RKO (cell line): ENCODE data around the gene TMEM178B.
A peak's percentile ranks its signal among the peaks of the same experiment; 100 is the strongest.
"Not testable (repeated sequence)": the region's sequence is repeated elsewhere in the genome, so short reads cannot be mapped to it uniquely, and the experiment has no call there.

ENCODE experiments used
- DNase-seq: peaks from one replicate; pipeline ENCODE4 v3.0.0-alpha.2; 2016; ENCODE audit warnings: low spot score

Gene TMEM178B

DNA sequence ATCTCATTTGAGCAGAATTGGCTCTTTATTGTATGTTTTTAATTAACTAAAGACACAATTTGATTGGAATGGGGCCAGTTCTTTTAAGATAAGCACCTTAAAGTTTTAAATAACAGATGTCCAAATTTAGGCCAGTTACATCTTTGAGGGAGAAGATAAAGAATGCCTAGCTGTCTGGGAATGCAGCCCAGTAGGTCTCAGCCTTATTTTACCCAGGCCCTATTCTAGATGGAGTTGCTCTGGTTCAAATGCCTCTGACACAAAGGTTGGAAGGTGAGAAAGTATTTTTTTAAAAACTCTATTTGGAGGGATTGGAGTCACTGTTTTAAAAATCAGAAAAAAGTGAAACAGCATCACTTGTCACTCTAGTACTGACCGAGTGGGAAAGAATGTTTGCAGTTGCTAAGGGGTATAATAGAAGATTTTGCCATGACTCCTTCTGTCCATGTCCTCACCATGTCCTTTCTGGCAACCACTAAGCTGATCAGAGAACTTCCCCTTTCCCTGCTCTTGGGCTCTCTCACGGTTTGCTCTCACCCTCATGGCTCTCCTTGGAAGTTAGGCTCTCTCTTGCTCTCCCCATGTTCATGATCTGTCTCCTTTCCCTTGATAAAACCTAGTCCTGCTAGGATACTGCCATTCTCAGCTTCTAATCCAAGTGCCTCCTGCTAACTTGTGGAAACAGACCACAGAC is 239.1 kb downstream of the TMEM178B start:
- no peak for DNase-seq

- DNase-seq = no peak
Observed at GRCh38 chr7:141313896-141314295, 240.0 kb downstream of the TMEM178B start.

DNA sequence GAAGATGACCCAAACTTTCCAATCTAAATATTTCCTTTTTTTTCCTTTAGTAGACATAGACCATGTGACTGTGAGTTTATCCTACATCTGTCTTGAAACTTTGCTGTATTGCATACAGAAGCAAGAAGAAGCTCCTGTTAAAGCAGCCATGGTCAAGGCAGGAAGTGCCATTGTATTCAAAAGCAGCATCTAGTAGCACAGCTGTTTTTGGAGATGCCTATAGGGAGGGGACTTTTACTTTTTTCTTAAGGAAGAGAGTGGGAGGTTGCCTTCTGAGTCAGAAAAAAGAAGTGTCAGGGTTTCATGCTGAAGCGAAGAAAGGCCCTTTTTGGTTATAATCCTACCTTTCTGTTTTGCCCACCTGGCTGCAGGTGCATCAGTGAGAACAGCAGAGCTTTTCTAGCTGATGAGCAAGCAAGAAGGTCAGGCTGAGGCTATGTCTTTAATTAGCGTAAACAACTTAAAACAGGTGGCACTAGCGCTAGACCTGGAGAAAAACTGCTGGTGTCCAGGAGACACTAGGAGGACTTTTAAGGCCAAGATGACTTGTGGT is 243.2 kb downstream of the TMEM178B start:
- DNase-seq = no peak

GRCh38 chr7:141320287-141320686 is 246.4 kb downstream of the TMEM178B start:
- DNase-seq = peak; percentile 35

- DNase-seq = no peak
Observed at GRCh38 chr7:141322383-141322782, 248.5 kb downstream of the TMEM178B start.

DNA sequence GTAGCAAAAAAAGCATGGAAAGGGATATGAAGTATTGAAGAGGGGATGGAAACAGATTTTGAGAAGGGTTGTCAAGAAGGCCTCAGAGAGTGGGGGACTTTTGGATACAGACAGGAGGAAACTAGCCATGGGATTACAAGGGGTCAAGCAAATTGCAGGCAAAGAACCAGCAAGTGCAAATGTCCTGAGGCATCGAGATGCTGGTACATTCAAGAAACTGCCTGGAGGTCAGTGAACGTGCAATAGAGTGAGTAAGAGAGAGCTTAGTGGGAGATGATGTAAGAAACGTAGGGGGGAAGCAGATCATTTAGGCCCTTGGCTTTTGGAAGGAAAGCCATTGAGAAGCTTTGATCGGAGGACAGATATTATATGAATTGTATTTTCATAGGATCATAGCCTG is 250.0 kb downstream of the TMEM178B start:
- no peak for DNase-seq

GRCh38 chr7:141324870-141325269 is 251.0 kb downstream of the TMEM178B start:
- no peak for DNase-seq

- DNase-seq = no peak
Observed at GRCh38 chr7:141325275-141325674, 251.4 kb downstream of the TMEM178B start.

DNA sequence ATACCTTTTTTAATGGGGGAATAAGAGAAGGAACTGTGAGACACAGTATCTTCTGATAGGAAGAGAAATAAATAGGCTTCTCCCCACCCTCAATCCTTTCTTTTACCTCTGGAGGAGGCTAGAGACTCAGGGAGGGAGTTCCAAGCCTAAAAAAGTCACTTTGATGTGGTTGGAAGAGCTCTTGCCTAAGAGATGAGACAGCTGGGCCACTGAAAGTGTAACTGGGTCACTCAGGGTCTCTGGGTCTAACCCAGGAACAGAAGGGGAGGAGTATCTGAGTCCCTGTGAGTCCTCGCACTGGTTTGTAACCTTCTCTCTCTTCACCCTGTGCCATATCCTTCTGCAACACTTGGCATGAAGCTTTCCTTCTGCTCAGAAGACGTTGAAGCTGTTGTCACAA is 254.4 kb downstream of the TMEM178B start:
- no peak for DNase-seq

- not testable (repeated sequence) for DNase-seq
Observed at GRCh38 chr7:141330285-141330684, 256.4 kb downstream of the TMEM178B start.

- peak; percentile 57 for DNase-seq
Observed at GRCh38 chr7:141333459-141333858, 259.6 kb downstream of the TMEM178B start.

- no peak for DNase-seq
Observed at GRCh38 chr7:141335164-141335563, 261.3 kb downstream of the TMEM178B start.

- peak; percentile 26 for DNase-seq
Observed at GRCh38 chr7:141339603-141340002, 265.7 kb downstream of the TMEM178B start.

DNA sequence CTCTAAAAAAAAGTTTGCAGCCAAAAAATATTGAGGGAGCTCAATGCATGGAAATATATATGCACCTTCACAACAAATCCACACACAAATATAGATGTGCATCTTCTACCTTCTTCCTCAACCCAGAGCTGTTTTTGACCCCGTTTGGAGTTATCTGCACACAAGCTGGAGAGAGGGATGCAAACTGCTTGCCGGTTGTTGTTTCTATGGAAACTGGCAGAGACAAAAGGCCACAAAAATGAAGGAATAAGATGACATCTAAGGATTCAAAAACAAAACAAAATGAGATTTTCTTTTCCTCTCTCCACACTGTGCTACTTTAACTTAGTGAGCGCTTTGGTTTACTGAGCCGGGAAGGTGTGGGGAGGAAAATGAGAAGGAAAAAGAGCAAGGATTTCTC is 267.1 kb downstream of the TMEM178B start:
- no peak for DNase-seq

DNA sequence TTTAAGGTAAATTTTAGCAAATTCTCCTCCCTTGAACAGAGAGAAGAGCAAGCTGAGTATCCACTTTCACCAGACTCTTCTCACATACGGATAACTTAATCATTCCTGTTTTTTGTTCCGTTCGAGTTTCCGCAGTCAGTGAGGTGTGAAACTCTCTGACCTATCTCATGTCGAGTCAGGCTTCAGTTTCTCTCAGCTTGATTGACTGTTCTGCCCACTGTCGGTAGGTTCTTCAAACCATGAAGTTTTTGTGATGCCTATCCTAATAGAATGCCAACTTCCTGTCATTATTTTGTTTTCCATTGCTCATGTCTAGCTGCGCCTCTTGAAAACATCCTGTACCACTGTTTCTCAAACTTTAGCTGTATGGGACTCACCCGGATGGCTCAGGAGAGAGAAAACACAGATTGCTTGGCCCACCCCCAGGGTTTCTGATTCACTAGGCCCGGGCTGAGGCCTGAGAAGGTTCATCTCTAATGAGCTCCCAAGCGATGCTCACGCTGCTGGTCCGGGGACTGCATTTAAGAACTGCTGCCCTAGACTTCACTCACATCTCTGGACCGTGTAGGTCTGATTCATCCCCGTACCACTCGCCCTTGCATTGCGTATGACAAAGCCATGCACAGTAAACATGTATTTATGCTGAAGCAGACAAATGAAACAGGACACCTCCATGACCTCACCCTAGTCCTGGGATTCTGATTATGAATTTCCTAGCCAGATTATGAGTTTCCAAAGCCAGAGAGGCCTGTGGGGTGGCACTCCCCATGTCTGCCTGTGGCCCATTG is 269.0 kb downstream of the TMEM178B start:
- peak; percentile 32 for DNase-seq

GRCh38 chr7:141344153-141344935 is 270.5 kb downstream of the TMEM178B start:
- no peak for DNase-seq

DNA sequence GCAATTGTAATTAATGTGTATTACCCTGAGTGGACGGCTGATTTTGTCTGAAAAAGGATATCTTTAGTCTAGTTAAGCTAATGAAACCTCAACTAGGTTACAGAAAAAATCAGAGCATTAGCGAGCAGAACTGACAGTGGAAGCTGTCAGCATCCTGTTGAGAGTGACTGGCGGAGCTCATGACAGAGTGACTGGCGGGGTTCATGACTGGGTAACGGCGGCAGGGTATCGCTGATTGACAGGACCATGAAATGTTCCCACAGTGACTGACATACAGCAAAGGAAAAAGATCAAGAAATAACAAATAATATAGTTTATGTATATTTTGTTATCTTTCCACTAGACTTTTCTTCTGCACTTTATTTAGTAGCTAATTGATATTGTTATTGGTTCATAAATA is 274.9 kb downstream of the TMEM178B start:
- no peak for DNase-seq

DNA sequence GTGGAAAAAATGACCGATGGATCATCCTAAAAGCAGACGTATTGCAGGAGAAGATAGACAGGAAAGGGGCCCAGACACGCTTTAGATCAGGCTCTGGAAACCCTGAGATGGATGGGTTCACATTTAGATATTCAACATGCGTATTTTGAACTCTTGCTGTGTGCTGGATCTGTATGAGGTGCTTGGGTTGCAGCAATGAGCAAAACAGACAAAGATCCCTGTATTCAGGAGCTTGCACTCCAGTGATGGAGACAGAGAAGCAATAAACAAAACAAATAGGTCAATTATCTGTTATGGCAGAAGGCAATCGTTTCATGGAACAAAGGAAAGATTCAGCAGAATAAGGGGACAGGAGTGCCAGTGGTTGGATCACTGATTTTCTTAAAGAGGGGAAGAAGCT is 275.5 kb downstream of the TMEM178B start:
- no peak for DNase-seq

- no peak for DNase-seq
Observed at GRCh38 chr7:141349804-141350203, 275.9 kb downstream of the TMEM178B start.

DNA sequence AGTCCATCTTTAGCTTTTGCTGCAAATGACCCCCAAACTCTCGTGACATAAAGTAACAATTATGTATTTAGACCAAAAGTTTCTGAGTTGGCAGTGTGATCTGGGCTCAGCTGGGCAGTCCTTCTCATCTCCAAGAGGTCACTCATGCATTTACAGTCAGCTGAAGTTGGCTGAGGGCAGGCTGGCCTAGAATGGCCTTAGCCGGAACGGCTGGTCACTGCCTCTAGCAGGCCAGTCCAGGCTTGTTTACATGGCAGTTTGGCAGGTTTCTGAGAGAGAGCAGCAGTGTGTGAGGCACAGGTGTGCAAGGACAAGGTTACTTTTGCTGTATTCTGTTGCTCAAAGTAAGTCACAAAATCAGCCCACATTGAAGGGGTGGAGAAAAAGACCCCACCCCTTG is 277.3 kb downstream of the TMEM178B start:
- DNase-seq = no peak

DNA sequence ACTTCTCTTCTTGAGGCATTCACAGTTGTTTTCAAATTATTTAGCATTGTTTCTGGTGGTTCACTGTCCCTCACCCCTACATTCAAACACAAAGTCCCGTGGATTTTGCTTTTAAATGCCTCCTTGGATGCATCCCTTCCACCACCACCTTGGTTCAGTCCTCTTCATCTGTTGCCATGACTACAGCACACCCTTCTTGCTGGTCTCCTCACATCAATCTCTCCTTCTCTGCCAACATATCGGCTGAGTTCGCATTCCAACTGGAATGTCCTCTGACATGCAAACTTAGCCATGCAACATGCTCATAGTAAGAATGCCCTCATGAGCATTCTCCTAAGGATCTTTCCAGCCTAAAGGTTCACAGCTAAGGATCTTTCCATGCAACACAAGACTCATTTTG is 279.1 kb downstream of the TMEM178B start:
- no peak for DNase-seq

- peak; percentile 17 for DNase-seq
Observed at GRCh38 chr7:141354251-141354650, 280.4 kb downstream of the TMEM178B start.
